HEK293 (cell line): ENCODE data around the gene SPACA5.
A peak's percentile ranks its signal among the peaks of the same experiment; 100 is the strongest.

ENCODE experiments used
- CTCF ChIA-PET: fragments of 350-600 bp; formaldehyde crosslinking; extraction: SDS; loops from one replicate; lab custom pipeline; 2021; ENCODE audit warnings: antibody characterized with exemption; lab: Yijun Ruan, JAX
- POLR2A ChIA-PET: fragments of 300-600 bp; formaldehyde crosslinking; extraction: SDS; loops from one replicate; lab custom pipeline; 2020; ENCODE audit warnings: antibody characterized with exemption, inconsistent platforms; lab: Yijun Ruan, JAX
- H3K27ac ChIP-seq: fragments of 200-500 bp; sonication (Bioruptor generic); 2 replicates; pipeline ENCODE4 v1.5.1; 2014; ENCODE audit warnings: low read depth, low read length, control low read depth, inconsistent platforms; ENCODE audit errors: extremely low read depth
- H3K36me3 ChIP-seq, 2 experiments: fragments of 200-500 bp in 1 of 2; sonication (Bioruptor generic) in 1 of 2; 1 replicate in 1 of 2; 2 replicates in 1 of 2; pipeline ENCODE4 v1.5.1; 2014 to 2017; ENCODE audit warnings: inconsistent platforms in 2 of 2, low read length in 2 of 2; ENCODE audit not compliant: control insufficient read depth in 2 of 2, insufficient read depth in 1 of 2
- H3K4me1 ChIP-seq: fragments of 200-500 bp; sonication (Bioruptor generic); 2 replicates; pipeline ENCODE4 v1.5.1; 2014; ENCODE audit warnings: mild to moderate bottlenecking, low read length, inconsistent platforms; ENCODE audit not compliant: control insufficient read depth, insufficient read depth
- H3K4me3 ChIP-seq: 2 replicates; pipeline ENCODE4 v1.5.1; 2011; ENCODE audit warnings: low read depth, mild to moderate bottlenecking, control low read depth, low read length, moderate library complexity
- H3K9me3 ChIP-seq: fragments of 200-500 bp; sonication (Bioruptor generic); 2 replicates; pipeline ENCODE4 v1.5.1; 2014; ENCODE audit warnings: low read depth, low read length, inconsistent platforms; ENCODE audit not compliant: control insufficient read depth, insufficient read depth
- EGR2 ChIP-seq: fragments of 450-650 bp; formaldehyde crosslinking; IDR thresholded peaks from 2 replicates; pipeline ENCODE4 v1.5.1; 2016; ENCODE audit warnings: low read depth, missing biosample characterization, missing genetic modification characterization
- GLIS2 ChIP-seq: fragments of 450-650 bp; formaldehyde crosslinking; IDR thresholded peaks from 2 replicates; pipeline ENCODE4 v1.5.1; 2016; ENCODE audit warnings: missing biosample characterization, missing genetic modification characterization
- KLF8 ChIP-seq: fragments of 450-650 bp; formaldehyde crosslinking; IDR thresholded peaks from 2 replicates; pipeline ENCODE4 v1.5.1; 2016; ENCODE audit warnings: missing biosample characterization, missing genetic modification characterization
- MEIS1 ChIP-seq: sonication (generic); formaldehyde crosslinking; IDR thresholded peaks from 2 replicates; pipeline ENCODE4 v1.8.1; 2022; ENCODE audit warnings: missing genetic modification reagents, mild to moderate bottlenecking, borderline replicate concordance
- ZFHX2 ChIP-seq: fragments of 450-650 bp; formaldehyde crosslinking; conservative IDR thresholded peaks from 2 replicates; pipeline ENCODE4 v1.5.1; 2016; ENCODE audit warnings: missing biosample characterization, missing genetic modification characterization
- ZNF133 ChIP-seq: fragments of 450-650 bp; formaldehyde crosslinking; IDR thresholded peaks from 2 replicates; pipeline ENCODE4 v1.5.1; 2016; ENCODE audit warnings: missing biosample characterization, missing genetic modification characterization
- ZNF16 ChIP-seq: fragments of 450-650 bp; formaldehyde crosslinking; IDR thresholded peaks from 2 replicates; pipeline ENCODE4 v1.5.1; 2016; ENCODE audit warnings: low read depth, missing biosample characterization, missing genetic modification characterization
- ZNF169 ChIP-seq: fragments of 450-650 bp; formaldehyde crosslinking; IDR thresholded peaks from 2 replicates; pipeline ENCODE4 v1.5.1; 2016; ENCODE audit warnings: missing biosample characterization, missing genetic modification characterization
- ZNF248 ChIP-seq: fragments of 450-650 bp; formaldehyde crosslinking; IDR thresholded peaks from 2 replicates; pipeline ENCODE4 v1.5.1; 2017; ENCODE audit warnings: missing biosample characterization, missing genetic modification characterization
- ZNF335 ChIP-seq: fragments of 450-650 bp; formaldehyde crosslinking; conservative IDR thresholded peaks from 2 replicates; pipeline ENCODE4 v1.5.1; 2016; ENCODE audit warnings: missing biosample characterization, missing genetic modification characterization
- ZNF548 ChIP-seq: fragments of 450-650 bp; formaldehyde crosslinking; IDR thresholded peaks from 2 replicates; pipeline ENCODE4 v1.5.1; 2016; ENCODE audit warnings: missing biosample characterization, missing genetic modification characterization
- ZNF560 ChIP-seq: fragments of 450-650 bp; formaldehyde crosslinking; IDR thresholded peaks from 2 replicates; pipeline ENCODE4 v1.5.1; 2017; ENCODE audit warnings: missing biosample characterization, missing genetic modification characterization, borderline replicate concordance
- ZNF701 ChIP-seq: fragments of 450-650 bp; formaldehyde crosslinking; IDR thresholded peaks from 2 replicates; pipeline ENCODE4 v1.5.1; 2016; ENCODE audit warnings: missing biosample characterization, missing genetic modification characterization
- ZNF747 ChIP-seq: fragments of 450-650 bp; formaldehyde crosslinking; IDR thresholded peaks from 2 replicates; pipeline ENCODE4 v1.5.1; 2016; ENCODE audit warnings: missing biosample characterization, missing genetic modification characterization
- ZNF837 ChIP-seq: fragments of 450-650 bp; formaldehyde crosslinking; IDR thresholded peaks from 2 replicates; pipeline ENCODE4 v1.5.1; 2016; ENCODE audit warnings: missing biosample characterization, missing genetic modification characterization
- TF ChIP-seq, protein P1 (sequence below): fragments of 450-650 bp; formaldehyde crosslinking; IDR thresholded peaks from 2 replicates; pipeline ENCODE4 v1.5.1; 2016; ENCODE audit warnings: missing biosample characterization, missing genetic modification characterization
- TF ChIP-seq, protein P2 (sequence below): fragments of 450-650 bp; formaldehyde crosslinking; IDR thresholded peaks from 2 replicates; pipeline ENCODE4 v1.5.1; 2016; ENCODE audit warnings: missing biosample characterization, missing genetic modification characterization
- TF ChIP-seq, protein P3 (sequence below): fragments of 450-650 bp; formaldehyde crosslinking; IDR thresholded peaks from 2 replicates; pipeline ENCODE4 v1.5.1; 2016; ENCODE audit warnings: missing biosample characterization, missing genetic modification characterization, borderline replicate concordance

The SPACA5 gene

DNA sequence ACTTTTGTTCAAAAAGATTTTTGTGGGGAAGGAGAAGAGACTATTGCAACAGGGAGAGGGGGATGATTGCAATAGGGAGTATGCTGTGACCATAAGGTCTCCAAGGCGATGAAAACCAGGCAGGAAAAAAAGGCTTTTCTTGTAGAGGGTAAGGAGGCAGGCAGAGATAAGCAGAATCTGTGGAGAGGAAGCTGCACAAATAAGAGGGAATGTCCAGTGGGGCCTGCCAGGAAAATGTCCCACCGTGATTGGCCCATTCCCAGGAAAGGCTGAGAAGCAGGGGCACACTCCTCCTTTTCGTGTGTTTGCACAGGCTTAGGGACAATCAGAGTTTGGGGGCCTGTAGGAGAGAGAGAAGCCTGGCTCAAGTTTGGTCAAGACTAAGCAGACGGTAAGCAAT, 29.1 kb downstream of the SPACA5 start:
- Histone ChIP-seq H3K27ac (no peak overlapping the region), H3K4me1 (no peaks in the 10 kb centered on the region), H3K36me3 (no peaks in the 10 kb centered on the region), H3K4me3 (no peak overlapping the region), H3K9me3 (no peaks in the 10 kb centered on the region)
- TF ChIP-seq, protein P1, sequence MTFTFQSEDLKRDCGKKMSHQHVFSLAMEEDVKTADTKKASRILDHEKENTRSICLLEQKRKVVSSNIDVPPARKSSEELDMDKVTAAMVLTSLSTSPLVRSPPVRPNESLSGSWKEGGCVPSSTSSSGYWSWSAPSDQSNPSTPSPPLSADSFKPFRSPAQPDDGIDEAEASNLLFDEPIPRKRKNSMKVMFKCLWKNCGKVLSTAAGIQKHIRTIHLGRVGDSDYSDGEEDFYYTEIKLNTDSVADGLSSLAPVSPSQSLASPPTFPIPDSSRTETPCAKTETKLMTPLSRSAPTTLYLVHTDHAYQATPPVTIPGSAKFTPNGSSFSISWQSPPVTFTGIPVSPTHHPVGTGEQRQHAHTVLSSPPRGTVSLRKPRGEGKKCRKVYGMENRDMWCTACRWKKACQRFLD (tag by site-specific recombination) = no peak
- CTCF ChIA-PET = no interaction called here
- POLR2A ChIA-PET = no interaction called here

DNA sequence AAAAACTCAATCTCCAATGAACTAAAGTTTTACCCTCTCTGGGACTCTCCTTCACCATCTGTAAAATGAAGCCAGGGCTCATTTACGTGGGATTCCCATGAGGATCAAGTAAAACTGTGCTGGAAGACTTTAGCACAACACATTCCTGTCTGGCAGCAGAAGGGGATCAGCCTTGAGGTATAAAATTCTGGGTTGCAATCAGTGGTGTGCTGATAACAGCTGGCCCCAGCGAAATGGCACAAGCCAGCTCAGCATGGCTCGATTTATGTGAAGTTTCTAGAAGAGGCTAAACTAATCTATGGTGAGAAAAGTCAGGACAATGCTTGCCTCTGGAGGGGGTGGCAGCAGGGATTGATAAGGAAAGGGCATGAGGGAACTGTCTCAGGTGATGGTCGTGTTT, 36.3 kb downstream of the SPACA5 start:
- ChIA-PET CTCF (no interaction called here), POLR2A (no interaction called here)
- H3K4me1 ChIP-seq = no peaks in the 10 kb centered on the region; the same call in 1 of the 2 replicates
- H3K27ac ChIP-seq = no peak overlapping the region
- no peak for TF ChIP-seq ZNF16 (tag by site-specific recombination)
- TF ChIP-seq ZNF335 (tag by site-specific recombination) = no peak
- no peak for TF ChIP-seq ZNF560 (tag by site-specific recombination)
- no peak for TF ChIP-seq ZNF701 (tag by site-specific recombination)
- no peaks in the 10 kb centered on the region for H3K9me3 ChIP-seq
- H3K36me3 ChIP-seq = no peaks in the 10 kb centered on the region
- H3K4me3 ChIP-seq = no peak overlapping the region

DNA sequence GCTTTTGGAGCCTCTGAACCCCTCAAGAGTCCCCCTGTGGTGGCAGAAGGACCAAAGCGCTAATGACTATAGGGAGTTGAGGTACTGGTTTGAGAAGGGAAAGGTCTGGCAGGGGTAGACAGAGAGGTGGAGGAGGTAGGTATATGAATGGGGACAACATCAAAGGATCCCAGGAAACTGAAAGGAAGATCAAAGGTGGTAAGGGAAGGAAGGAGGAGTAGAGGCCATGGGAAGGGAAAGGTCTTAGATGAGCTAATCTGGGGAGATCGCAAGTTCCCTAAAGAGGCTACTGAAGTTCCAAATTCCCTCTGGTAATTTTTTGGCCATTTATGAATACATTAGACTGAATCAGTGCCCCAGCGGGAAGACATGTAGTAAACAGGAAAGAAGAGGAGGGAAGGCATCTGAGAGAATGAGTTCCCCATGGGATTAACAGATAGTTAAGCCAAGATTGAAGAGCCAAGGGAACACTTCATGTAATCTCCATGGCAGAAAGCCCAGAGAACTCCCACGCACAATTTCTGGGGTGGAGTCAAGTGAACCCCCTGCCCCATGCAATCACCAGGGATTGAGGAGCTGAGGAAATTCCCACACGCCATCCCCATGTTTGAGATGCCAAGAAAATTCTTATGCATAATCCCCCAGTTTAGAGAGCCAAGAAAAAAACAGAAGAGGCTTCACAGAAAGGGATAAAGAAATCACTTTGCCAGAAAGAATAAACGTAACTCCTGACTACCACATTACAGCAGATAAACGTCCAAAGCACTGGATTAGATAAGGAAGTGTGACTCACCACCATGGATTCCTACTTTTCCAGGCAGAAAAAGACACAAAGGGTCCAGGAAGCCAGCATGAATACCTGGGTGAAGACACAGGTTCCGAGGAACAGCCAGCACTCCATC, 38.9 kb downstream of the SPACA5 start:
- H3K4me3 ChIP-seq = no peak overlapping the region
- ChIA-PET CTCF (no interaction called here), POLR2A (interaction anchor here (0.5 kb wide), 1 partner anchor 213 kb away, joined by 3 read pairs; no protein-coding TSS in a partner anchor)
- H3K9me3 ChIP-seq = no peaks in the 10 kb centered on the region
- H3K4me1 ChIP-seq = no peaks in the 10 kb centered on the region; the same call in 1 of the 2 replicates
- H3K36me3 ChIP-seq = no peaks in the 10 kb centered on the region
- TF ChIP-seq ZNF548 (tag by site-specific recombination) (no peak), ZFHX2 (0 out of 2 replicates have a peak, but pooled peaks have one; percentile 27), ZNF747 (tag by site-specific recombination) (no peak), ZNF248 (tag by site-specific recombination) (no peak), ZNF169 (no peak), MEIS1 (CRISPR knock-in tag) (no peak), KLF8 (tag by site-specific recombination) (0 out of 2 replicates have a peak, but pooled peaks have one; percentile 26), ZNF837 (tag by site-specific recombination) (no peak), EGR2 (tag by site-specific recombination) (0 out of 2 replicates have a peak, but pooled peaks have one; percentile 10)
- TF ChIP-seq, protein P2, sequence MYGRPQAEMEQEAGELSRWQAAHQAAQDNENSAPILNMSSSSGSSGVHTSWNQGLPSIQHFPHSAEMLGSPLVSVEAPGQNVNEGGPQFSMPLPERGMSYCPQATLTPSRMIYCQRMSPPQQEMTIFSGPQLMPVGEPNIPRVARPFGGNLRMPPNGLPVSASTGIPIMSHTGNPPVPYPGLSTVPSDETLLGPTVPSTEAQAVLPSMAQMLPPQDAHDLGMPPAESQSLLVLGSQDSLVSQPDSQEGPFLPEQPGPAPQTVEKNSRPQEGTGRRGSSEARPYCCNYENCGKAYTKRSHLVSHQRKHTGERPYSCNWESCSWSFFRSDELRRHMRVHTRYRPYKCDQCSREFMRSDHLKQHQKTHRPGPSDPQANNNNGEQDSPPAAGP (tag by site-specific recombination) = no peak
- no peak overlapping the region for H3K27ac ChIP-seq

DNA sequence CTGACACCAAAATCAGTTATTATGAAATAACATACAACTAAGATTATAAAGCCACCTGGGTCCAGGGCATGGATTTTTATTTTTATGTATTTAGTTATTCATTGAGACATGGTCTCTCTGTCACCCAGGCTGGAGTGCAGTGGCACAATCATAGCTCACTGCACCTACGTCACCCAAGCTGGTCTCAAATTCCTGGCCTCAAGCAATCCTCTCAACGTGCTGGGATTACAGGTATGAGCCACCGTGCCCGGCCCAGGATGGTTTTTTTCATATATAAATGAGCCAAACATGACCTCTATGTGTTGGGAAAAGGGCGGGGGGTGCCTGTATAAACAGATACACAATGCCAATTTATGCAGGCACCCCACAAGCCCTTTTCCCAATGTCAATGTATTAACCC, 40.1 kb downstream of the SPACA5 start:
- H3K4me3 ChIP-seq = no peak overlapping the region
- H3K4me1 ChIP-seq = no peaks in the 10 kb centered on the region; the same call in 1 of the 2 replicates
- no peak overlapping the region for H3K27ac ChIP-seq
- no peaks in the 10 kb centered on the region for H3K36me3 ChIP-seq
- CTCF ChIA-PET = no interaction called here
- POLR2A ChIA-PET = no interaction called here
- TF ChIP-seq KLF8 (tag by site-specific recombination) = no peak
- TF ChIP-seq ZNF701 (tag by site-specific recombination) = no peak
- TF ChIP-seq, protein P3, sequence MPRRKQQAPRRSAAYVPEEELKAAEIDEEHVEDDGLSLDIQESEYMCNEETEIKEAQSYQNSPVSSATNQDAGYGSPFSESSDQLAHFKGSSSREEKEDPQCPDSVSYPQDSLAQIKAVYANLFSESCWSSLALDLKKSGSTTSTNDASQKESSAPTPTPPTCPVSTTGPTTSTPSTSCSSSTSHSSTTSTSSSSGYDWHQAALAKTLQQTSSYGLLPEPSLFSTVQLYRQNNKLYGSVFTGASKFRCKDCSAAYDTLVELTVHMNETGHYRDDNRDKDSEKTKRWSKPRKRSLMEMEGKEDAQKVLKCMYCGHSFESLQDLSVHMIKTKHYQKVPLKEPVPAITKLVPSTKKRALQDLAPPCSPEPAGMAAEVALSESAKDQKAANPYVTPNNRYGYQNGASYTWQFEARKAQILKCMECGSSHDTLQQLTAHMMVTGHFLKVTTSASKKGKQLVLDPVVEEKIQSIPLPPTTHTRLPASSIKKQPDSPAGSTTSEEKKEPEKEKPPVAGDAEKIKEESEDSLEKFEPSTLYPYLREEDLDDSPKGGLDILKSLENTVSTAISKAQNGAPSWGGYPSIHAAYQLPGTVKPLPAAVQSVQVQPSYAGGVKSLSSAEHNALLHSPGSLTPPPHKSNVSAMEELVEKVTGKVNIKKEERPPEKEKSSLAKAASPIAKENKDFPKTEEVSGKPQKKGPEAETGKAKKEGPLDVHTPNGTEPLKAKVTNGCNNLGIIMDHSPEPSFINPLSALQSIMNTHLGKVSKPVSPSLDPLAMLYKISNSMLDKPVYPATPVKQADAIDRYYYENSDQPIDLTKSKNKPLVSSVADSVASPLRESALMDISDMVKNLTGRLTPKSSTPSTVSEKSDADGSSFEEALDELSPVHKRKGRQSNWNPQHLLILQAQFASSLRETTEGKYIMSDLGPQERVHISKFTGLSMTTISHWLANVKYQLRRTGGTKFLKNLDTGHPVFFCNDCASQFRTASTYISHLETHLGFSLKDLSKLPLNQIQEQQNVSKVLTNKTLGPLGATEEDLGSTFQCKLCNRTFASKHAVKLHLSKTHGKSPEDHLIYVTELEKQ (tag by site-specific recombination) = no peak
- no peak for TF ChIP-seq GLIS2 (tag by site-specific recombination)
- TF ChIP-seq ZNF133 (tag by site-specific recombination) = no peak
- TF ChIP-seq, all 188 proteins: peak for 0
- H3K9me3 ChIP-seq = no peaks in the 10 kb centered on the region
